GM23338 (cell line): ENCODE data around the gene ST3GAL2. TPM values are rescaled to one million over a fixed set of nuclear protein-coding genes. Genes with fewer than 3 reads are reported as not detected.
"Not testable (repeated sequence)": the region's sequence is repeated elsewhere in the genome, so short reads cannot be mapped to it uniquely, and the experiment has no call there.

ENCODE experiments used
- ATAC-seq: fragments of 200-7000 bp; cut with Tn5 transposase; 3 replicates; pipeline ENCODE4 v1.9.1; 2020
- DNase-seq: peaks from one replicate; pipeline ENCODE4 v3.0.0-alpha.2; 2015; ENCODE audit warnings: low spot score
- H2AFZ ChIP-seq: fragments of 200-600 bp; sonication (generic); 2 replicates; pipeline ENCODE4 v1.8.0; 2016; ENCODE audit warnings: antibody characterized with exemption, mild to moderate bottlenecking, moderate library complexity
- H3F3A ChIP-seq: fragments of 200-600 bp; sonication (generic); replicated peaks from 2 replicates; pipeline ENCODE4 v1.8.0; 2017; ENCODE audit warnings: antibody characterized with exemption, mixed run types, low read depth
- H3K27ac ChIP-seq: fragments of 200-600 bp; sonication (generic); 2 replicates; pipeline ENCODE4 v1.6.1; 2016; ENCODE audit warnings: low read depth
- H3K27me3 ChIP-seq: fragments of 200-600 bp; sonication (generic); 2 replicates; pipeline ENCODE4 v1.8.0; 2016; ENCODE audit warnings: mild to moderate bottlenecking, mixed run types, moderate library complexity; ENCODE audit not compliant: insufficient read depth
- H3K36me3 ChIP-seq: fragments of 200-600 bp; sonication (generic); 2 replicates; pipeline ENCODE4 v1.8.0; 2016; ENCODE audit warnings: mild to moderate bottlenecking; ENCODE audit not compliant: insufficient read depth
- H3K4me1 ChIP-seq: fragments of 200-600 bp; sonication (generic); 2 replicates; pipeline ENCODE4 v1.8.0; 2016; ENCODE audit warnings: mild to moderate bottlenecking, moderate library complexity; ENCODE audit not compliant: insufficient read depth
- H3K4me2 ChIP-seq: fragments of 200-600 bp; sonication (generic); 2 replicates; pipeline ENCODE4 v1.7.1; 2017; ENCODE audit warnings: mixed run types
- H3K4me3 ChIP-seq: fragments of 200-600 bp; sonication (generic); 2 replicates; pipeline ENCODE4 v1.6.1; 2016; ENCODE audit warnings: mixed run types
- H3K79me2 ChIP-seq: fragments of 200-600 bp; sonication (generic); replicated peaks from 2 replicates; pipeline ENCODE4 v1.8.0; 2017; ENCODE audit warnings: mild to moderate bottlenecking; ENCODE audit not compliant: insufficient read depth
- H3K9me2 ChIP-seq: fragments of 200-600 bp; sonication (generic); 2 replicates; pipeline ENCODE4 v1.8.0; 2017; ENCODE audit not compliant: insufficient read depth
- H4K20me1 ChIP-seq: fragments of 200-600 bp; sonication (generic); replicated peaks from 2 replicates; pipeline ENCODE4 v1.8.0; 2017; ENCODE audit warnings: mild to moderate bottlenecking; ENCODE audit not compliant: insufficient read depth
- H3K27ac Mint-ChIP-seq: 2 replicates; pipeline ENCODE4 v1.8.0; 2020; ENCODE audit warnings: inconsistent platforms, mild to moderate bottlenecking, moderate library complexity, mixed read lengths
- H3K27me3 Mint-ChIP-seq: 3 replicates; pipeline ENCODE4 v1.8.0; 2022; ENCODE audit warnings: low read depth, mild to moderate bottlenecking, moderate library complexity, mixed read lengths, inconsistent platforms; ENCODE audit not compliant: insufficient read depth, poor library complexity
- H3K36me3 Mint-ChIP-seq: 3 replicates; pipeline ENCODE4 v1.8.0; 2021; ENCODE audit warnings: low read depth, mild to moderate bottlenecking, inconsistent platforms, moderate library complexity, mixed read lengths
- H3K4me1 Mint-ChIP-seq: 3 replicates; pipeline ENCODE4 v1.8.0; 2020; ENCODE audit warnings: mild to moderate bottlenecking, inconsistent platforms, mixed read lengths
- H3K4me3 Mint-ChIP-seq: 3 replicates; pipeline ENCODE4 v1.8.0; 2021; ENCODE audit warnings: moderate library complexity, mild to moderate bottlenecking, inconsistent platforms, mixed read lengths
- H3K9me3 Mint-ChIP-seq: 3 replicates; pipeline ENCODE4 v1.8.0; 2020; ENCODE audit warnings: moderate library complexity, mild to moderate bottlenecking, inconsistent platforms, mixed read lengths
- CREB1 ChIP-seq: fragments of 250-450 bp; sonication (Bioruptor Pico); IDR thresholded peaks from 2 replicates; pipeline ENCODE4 v1.5.0; 2020; ENCODE audit warnings: low read depth, mild to moderate bottlenecking, moderate library complexity
- EZH2 ChIP-seq: fragments of 200-600 bp; sonication (generic); IDR thresholded peaks from one replicate; pipeline ENCODE4 v1.8.0; 2017; ENCODE audit warnings: antibody characterized with exemption, mild to moderate bottlenecking, low read depth; ENCODE audit not compliant: unreplicated experiment
- EZH2phosphoT487 ChIP-seq: fragments of 200-600 bp; sonication (generic); IDR thresholded peaks from one replicate; pipeline ENCODE4 v1.8.1; 2018; ENCODE audit warnings: antibody characterized with exemption; ENCODE audit not compliant: unreplicated experiment
- JUNB ChIP-seq: IDR thresholded peaks from one replicate; pipeline ENCODE4 v1.6.1; 2016; ENCODE audit warnings: antibody characterized with exemption; ENCODE audit not compliant: unreplicated experiment
- NANOG ChIP-seq: IDR thresholded peaks from 2 replicates; pipeline ENCODE4 v1.6.1; 2016; ENCODE audit warnings: antibody characterized with exemption, borderline replicate concordance
- POLR2AphosphoS5 ChIP-seq: IDR thresholded peaks from 2 replicates; pipeline ENCODE4 v1.6.1; 2016; ENCODE audit warnings: antibody characterized with exemption, low read depth
- STAT1 ChIP-seq: IDR thresholded peaks from one replicate; pipeline ENCODE4 v1.6.1; 2016; ENCODE audit warnings: antibody characterized with exemption; ENCODE audit not compliant: unreplicated experiment
- ZNF331 ChIP-seq: fragments of 250-450 bp; sonication (Bioruptor Pico); IDR thresholded peaks from 2 replicates; pipeline ENCODE4 v1.5.0; 2020; ENCODE audit warnings: low read depth, mild to moderate bottlenecking, moderate library complexity
- polyA plus RNA-seq: library from polyadenylated mRNA; unstranded; fragments of >200 nt; fragmentation: Nextera tagmentation; extraction: Ambion mirVana; gene quantifications from 2 replicates; pipeline ENCODE4 v1.2.1, GENCODE V29; 2016
- total RNA-seq: library from RNA; depleted of rRNA; stranded (reverse); fragments of >200 nt; shearing (Covaris generic); gene quantifications from 2 replicates; pipeline ENCODE4 v1.2.3, GENCODE V29; 2014
- TF ChIP-seq, protein P1 (sequence below): IDR thresholded peaks from one replicate; pipeline ENCODE4 v1.6.1; 2018; ENCODE audit warnings: antibody characterized with exemption; ENCODE audit not compliant: unreplicated experiment
- TF ChIP-seq, protein P2 (sequence below), 2 experiments: fragments of 200-600 bp in 1 of 2; sonication (generic) in 1 of 2; conservative IDR thresholded peaks; 2 replicates each; pipeline versions ENCODE4 v1.5.1 to v1.6.1; 2016 to 2017; ENCODE audit warnings: antibody characterized with exemption in 2 of 2, low read depth in 2 of 2, mild to moderate bottlenecking in 2 of 2, moderate library complexity in 1 of 2

ST3GAL2 gene
- total and polyA plus RNA-seq, 2 experiments from 2014 or later = 12.3 to 39.8 TPM

- TF ChIP-seq, protein P1, sequence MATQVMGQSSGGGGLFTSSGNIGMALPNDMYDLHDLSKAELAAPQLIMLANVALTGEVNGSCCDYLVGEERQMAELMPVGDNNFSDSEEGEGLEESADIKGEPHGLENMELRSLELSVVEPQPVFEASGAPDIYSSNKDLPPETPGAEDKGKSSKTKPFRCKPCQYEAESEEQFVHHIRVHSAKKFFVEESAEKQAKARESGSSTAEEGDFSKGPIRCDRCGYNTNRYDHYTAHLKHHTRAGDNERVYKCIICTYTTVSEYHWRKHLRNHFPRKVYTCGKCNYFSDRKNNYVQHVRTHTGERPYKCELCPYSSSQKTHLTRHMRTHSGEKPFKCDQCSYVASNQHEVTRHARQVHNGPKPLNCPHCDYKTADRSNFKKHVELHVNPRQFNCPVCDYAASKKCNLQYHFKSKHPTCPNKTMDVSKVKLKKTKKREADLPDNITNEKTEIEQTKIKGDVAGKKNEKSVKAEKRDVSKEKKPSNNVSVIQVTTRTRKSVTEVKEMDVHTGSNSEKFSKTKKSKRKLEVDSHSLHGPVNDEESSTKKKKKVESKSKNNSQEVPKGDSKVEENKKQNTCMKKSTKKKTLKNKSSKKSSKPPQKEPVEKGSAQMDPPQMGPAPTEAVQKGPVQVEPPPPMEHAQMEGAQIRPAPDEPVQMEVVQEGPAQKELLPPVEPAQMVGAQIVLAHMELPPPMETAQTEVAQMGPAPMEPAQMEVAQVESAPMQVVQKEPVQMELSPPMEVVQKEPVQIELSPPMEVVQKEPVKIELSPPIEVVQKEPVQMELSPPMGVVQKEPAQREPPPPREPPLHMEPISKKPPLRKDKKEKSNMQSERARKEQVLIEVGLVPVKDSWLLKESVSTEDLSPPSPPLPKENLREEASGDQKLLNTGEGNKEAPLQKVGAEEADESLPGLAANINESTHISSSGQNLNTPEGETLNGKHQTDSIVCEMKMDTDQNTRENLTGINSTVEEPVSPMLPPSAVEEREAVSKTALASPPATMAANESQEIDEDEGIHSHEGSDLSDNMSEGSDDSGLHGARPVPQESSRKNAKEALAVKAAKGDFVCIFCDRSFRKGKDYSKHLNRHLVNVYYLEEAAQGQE = no peak
- TF ChIP-seq JUNB (no peak), CREB1 (CRISPR knock-in tag) (no peak), EZH2phosphoT487 (no peak), EZH2 (no peak), STAT1 (no peak), NANOG (no peak), POLR2AphosphoS5 (no peak), ZNF331 (no peak)
Measured at GRCh38 chr16:70370924-70371323, 68.0 kb downstream of the ST3GAL2 start (continued).

DNA sequence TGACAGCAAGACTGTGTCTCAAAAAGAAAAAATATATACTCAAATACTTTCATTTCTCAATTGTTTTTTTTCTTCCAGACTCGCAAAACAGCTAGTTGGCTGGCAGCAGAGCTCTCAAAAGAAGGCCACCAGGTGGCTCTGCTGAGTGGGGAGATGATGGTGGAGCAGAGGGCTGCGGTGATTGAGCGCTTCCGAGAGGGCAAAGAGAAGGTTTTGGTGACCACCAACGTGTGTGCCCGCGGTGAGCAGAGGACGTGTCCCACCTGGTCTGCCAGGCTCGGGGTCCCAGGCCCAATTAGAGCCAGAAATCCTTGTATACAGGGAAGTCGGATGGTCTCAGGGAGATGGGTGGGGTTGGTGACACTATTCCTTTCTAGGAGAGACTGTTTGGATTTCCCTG lies 68.8 kb downstream of the ST3GAL2 start:
- not testable (repeated sequence) for H3K27ac ChIP-seq, H3K9me2 ChIP-seq, H3K9me3 Mint-ChIP-seq, H3K4me3 Mint-ChIP-seq, H3K4me1 Mint-ChIP-seq, H3K27me3 ChIP-seq, H3K79me2 ChIP-seq, H3K4me3 ChIP-seq, H3K4me2 ChIP-seq, H4K20me1 ChIP-seq, H3K27ac Mint-ChIP-seq, H2AFZ ChIP-seq, H3K4me1 ChIP-seq
- H3K27me3 Mint-ChIP-seq = peaks cover 14% of the 10 kb centered on the region
- peaks cover 35% of the 10 kb centered on the region for H3K36me3 ChIP-seq
- peak; percentile 43 for DNase-seq
- ATAC-seq = peak; percentile 83
- H3K36me3 Mint-ChIP-seq = peaks cover 85% of the 10 kb centered on the region
- TF ChIP-seq, protein P2, sequence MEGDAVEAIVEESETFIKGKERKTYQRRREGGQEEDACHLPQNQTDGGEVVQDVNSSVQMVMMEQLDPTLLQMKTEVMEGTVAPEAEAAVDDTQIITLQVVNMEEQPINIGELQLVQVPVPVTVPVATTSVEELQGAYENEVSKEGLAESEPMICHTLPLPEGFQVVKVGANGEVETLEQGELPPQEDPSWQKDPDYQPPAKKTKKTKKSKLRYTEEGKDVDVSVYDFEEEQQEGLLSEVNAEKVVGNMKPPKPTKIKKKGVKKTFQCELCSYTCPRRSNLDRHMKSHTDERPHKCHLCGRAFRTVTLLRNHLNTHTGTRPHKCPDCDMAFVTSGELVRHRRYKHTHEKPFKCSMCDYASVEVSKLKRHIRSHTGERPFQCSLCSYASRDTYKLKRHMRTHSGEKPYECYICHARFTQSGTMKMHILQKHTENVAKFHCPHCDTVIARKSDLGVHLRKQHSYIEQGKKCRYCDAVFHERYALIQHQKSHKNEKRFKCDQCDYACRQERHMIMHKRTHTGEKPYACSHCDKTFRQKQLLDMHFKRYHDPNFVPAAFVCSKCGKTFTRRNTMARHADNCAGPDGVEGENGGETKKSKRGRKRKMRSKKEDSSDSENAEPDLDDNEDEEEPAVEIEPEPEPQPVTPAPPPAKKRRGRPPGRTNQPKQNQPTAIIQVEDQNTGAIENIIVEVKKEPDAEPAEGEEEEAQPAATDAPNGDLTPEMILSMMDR (conservative IDR thresholded peaks at IDR 0.05; ENCODE audit: low read depth in 2 of 2) = peak; percentile 63 to 72
- H3F3A ChIP-seq = peaks cover 14% of the 10 kb centered on the region; the same call in 1 of the 2 replicates

DNA sequence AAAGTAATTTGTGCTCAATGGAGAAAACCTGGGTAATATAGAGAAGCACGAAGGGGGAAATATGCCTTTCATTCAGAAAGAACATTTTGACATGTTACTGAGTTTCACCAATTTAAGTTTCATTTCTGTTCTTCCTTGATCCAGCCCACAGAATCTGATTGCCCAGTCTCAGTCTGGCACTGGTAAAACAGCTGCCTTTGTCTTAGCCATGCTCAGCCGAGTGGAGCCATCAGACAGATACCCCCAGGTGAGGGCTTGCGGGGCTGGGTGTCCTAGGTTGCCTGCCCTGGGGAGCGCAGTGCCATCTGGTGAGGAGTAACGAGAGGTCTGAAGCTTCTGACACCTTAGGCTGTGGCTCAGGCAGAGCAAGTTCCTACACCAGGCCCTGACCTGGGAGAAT lies 74.5 kb downstream of the ST3GAL2 start:
- peaks cover 62% of the 10 kb centered on the region for H3K36me3 ChIP-seq
- H3K4me1 Mint-ChIP-seq = no peaks in the 10 kb centered on the region
- no peaks in the 10 kb centered on the region for H3K79me2 ChIP-seq
- H3K27me3 Mint-ChIP-seq = peaks cover 3% of the 10 kb centered on the region
- H3K9me2 ChIP-seq = no peaks in the 10 kb centered on the region
- no peak overlapping the region for H3K4me3 Mint-ChIP-seq
- H3K4me1 ChIP-seq = no peaks in the 10 kb centered on the region
- no peaks in the 10 kb centered on the region for H3K9me3 Mint-ChIP-seq
- H4K20me1 ChIP-seq = peaks cover 7% of the 10 kb centered on the region
- no peak overlapping the region for H2AFZ ChIP-seq
- ATAC-seq = peak; percentile 41; the same call in 2 of the 3 replicates
- H3F3A ChIP-seq = no peaks in the 10 kb centered on the region
- no peak overlapping the region for H3K4me3 ChIP-seq
- TF ChIP-seq ZNF331 = no peak
- TF ChIP-seq CREB1 (CRISPR knock-in tag) = no peak
- TF ChIP-seq, protein P2 (conservative IDR thresholded peaks at IDR 0.05; ENCODE audit: low read depth in 2 of 2) = 0 out of 4 replicates have a peak, but pooled peaks of 1 of the 2 experiments have one; percentile 16
- H3K27me3 ChIP-seq = no peaks in the 10 kb centered on the region
- H3K4me2 ChIP-seq = no peak overlapping the region
- no peak for DNase-seq
- H3K36me3 Mint-ChIP-seq = peaks cover 82% of the 10 kb centered on the region
- H3K27ac ChIP-seq = no peak overlapping the region
- no peak overlapping the region for H3K27ac Mint-ChIP-seq
